Measurements from ENCODE around the gene RNF41.

RNF41 gene

DNA sequence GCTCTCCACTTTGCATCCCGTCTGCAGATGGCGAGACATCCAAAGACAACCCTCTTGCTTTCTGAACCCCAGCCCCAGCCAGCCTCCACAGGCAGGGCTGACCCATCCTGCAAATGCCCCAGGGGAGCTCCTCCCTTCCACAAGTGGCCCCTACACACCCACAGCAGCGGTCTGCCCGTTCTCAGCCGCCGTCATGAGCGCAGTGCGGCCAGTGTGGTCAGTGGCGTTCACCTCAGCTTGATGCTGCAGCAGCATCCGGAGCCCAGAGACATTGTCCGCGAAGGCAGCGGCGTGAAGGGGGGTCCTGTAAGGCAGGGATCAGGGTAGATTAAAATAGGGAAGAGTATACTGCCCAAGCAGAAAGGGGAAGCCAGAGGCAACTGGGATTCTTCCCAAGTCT is 22.8 kb upstream of the RNF41 start:
- no peak for DNase-seq (ENCODE audit: low read depth in 1 of 2, low spot score in 1 of 2)

DNA sequence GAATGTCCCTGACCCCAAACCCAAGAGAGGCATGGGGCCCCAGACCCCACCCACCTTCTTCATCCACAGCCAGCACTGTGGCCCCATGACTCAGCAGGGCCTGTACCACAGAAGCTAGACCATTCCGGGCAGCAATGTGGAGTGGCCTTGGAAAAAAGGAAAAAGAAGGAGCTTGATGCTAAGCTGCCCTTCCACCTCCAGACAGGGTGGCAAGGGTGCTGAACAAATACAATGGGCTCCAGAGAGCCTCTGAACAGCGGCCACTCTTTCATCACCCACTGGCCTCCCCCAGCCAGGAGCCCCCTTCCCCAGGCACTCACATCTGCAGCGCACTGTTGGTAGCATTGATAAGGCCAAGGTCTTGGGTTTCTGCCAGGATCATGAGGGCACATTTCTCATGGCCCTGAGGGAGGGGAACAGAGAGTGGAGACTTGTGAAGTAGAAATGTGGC is 22.0 kb upstream of the RNF41 start:
- no peak for DNase-seq (ENCODE audit: low read depth in 1 of 2, low spot score in 1 of 2)

DNA sequence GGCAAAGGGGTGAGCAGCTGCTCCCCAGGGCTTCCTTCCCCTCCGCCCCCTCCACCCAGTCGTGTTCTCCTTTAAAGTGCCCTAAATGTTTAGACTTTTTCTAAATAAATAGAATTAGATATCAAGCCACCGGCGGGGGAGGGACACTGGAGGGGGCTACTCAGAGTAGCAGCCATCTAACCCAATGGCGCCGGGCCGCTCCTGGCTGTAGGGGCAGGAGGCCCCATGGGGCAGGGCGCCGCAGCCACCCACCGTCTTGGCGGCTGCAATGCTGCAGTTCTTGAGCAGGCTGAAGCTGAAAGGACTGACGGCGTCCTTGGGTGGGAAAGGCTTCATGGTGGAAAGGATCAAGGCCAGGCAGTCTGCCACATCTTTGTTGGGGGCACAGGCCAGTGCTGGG is 21.3 kb upstream of the RNF41 start:
- no peak for DNase-seq (ENCODE audit: low read depth in 1 of 2, low spot score in 1 of 2)

DNA sequence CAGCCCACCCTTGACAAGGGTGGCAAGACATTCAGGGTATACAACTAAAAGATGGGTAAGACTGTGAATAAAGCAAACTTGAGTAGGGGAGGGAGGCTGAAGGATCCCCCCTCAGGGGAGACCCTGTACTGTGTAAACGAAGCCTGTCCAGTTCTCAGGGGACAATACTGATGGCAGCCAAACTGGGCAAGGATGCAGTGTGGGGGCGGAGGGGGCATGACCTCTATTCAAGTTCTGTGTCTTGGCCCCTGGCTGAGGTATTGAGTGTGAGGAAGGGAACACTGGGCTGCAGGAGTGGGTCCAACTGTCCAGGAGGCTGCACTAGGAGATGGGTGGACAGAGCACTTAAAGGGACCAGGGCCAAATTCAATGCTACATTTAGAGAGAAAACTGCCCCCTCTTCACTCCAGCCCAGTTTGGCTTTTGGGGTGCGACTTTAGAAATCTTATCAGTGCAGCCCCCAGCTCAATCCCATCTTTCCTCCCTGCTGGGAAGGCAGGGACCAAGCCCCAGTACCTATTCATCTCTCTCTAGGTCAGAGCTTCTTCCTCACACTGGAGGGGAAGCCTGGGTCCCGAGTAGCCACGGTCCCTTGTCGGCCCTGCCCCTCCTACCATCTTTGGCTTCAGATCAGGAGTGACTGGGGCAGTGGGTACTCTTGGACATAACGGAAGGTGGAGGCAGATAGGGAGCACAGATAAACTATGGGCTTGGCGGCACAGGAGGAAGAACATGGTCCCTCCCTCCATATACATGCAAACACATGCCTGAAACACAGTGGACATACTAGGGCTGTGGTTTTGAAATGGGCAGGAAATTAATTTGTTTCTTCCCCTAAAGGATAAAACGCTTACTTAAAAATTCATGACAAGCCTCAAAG is 19.9 kb upstream of the RNF41 start:
- DNase-seq (ENCODE audit: low read depth in 1 of 2, low spot score in 1 of 2), result no peak

DNA sequence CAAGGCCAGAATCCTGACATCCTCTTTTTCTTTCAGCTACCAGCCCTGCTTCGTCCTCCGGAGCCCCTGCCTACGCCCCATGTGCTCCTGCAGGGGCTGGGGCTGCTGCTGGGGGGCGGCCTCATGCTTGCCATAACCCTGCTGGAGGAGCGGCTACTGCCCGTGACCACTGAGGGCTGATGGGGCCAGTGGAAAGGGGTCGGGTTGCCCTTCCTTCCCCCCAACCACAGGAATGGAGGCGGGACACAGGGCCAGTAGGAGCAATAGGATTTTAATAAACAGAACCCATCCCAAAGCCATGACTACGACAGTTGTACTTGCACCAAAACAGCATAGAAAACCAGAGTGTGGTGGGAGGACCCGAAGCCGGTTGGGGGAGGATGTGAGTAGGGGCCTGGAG is 15.8 kb upstream of the RNF41 start:
- no peak for DNase-seq (ENCODE audit: low read depth in 1 of 2, low spot score in 1 of 2)

DNA sequence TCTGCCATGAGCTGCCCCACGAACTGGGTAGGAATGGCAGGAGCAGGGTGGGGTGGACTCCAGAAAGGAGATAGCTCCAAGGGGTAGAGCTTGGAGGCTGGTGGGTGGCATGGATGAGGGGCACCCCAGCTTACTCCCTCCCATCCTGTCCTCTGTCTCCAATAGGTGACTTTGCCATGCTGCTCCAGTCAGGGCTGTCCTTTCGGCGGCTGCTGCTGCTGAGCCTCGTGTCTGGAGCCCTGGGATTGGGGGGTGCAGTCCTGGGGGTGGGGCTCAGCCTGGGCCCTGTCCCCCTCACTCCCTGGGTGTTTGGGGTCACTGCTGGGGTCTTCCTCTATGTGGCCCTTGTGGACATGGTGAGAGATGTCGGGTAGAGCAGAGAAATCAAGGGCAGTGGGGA is 15.3 kb upstream of the RNF41 start:
- DNase-seq (ENCODE audit: low read depth in 1 of 2, low spot score in 1 of 2), result no peak

DNA sequence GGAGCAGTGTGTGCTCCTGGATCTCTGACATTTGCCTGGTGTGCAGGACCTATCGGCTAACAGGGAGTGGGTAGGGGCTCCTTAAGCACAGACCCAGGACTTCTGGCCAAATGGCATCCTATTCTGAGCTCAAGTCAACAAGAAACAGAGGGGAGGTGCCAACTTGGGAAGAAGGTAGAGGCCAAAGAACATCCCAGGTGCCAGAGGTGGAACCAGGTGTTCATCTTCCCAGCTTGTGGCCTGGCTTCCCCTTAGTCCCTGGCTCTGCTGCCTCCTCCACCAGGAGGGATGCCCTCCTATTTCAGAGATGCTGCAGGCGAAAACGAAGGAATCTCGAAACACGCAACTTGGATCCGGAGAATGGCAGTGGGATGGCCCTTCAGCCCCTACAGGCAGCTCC is 14.4 kb upstream of the RNF41 start:
- no peak for DNase-seq (ENCODE audit: low read depth in 1 of 2, low spot score in 1 of 2)

DNA sequence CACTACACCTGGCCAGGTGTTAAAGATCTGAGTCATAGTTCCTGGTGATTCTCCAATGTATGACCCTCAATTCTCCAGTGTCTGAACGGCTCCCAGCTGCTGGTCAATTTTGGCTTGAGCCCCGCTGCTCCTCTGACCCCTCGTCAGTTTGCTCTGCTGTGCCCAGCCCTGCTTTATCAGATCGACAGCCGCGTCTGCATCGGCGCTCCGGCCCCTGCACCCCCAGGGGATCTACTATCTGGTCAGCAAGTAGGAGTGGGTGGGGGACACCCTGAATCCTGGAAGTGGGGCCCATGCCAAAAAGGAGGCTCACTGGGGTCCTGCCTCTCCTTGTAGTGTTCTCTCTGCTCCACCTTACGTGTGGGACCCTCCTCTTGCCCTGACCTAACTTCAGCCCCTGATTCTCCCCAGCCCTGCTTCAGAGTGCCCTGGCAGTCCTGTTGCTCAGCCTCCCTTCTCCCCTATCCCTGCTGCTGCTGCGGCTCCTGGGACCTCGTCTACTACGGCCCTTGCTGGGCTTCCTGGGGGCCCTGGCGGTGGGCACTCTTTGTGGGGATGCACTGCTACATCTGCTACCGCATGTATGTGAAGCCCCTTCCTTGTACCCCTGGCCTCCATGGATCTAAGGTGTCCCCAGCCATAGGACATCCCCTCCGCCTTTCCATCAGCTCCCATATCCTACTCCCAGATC is 13.2 kb upstream of the RNF41 start:
- DNase-seq (ENCODE audit: low read depth in 1 of 2, low spot score in 1 of 2), result no peak

DNA sequence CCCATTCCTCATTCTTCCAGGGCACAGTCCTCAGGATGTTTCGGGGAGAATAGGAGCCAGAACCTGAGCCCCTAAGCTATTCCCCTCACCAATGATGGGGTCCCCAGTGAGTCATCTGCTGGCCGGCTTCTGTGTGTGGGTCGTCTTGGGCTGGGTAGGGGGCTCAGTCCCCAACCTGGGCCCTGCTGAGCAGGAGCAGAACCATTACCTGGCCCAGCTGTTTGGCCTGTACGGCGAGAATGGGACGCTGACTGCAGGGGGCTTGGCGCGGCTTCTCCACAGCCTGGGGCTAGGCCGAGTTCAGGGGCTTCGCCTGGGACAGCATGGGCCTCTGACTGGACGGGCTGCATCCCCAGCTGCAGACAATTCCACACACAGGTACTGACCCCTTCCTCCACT is 9.5 kb upstream of the RNF41 start:
- DNase-seq (ENCODE audit: low read depth in 1 of 2, low spot score in 1 of 2), result no peak

DNA sequence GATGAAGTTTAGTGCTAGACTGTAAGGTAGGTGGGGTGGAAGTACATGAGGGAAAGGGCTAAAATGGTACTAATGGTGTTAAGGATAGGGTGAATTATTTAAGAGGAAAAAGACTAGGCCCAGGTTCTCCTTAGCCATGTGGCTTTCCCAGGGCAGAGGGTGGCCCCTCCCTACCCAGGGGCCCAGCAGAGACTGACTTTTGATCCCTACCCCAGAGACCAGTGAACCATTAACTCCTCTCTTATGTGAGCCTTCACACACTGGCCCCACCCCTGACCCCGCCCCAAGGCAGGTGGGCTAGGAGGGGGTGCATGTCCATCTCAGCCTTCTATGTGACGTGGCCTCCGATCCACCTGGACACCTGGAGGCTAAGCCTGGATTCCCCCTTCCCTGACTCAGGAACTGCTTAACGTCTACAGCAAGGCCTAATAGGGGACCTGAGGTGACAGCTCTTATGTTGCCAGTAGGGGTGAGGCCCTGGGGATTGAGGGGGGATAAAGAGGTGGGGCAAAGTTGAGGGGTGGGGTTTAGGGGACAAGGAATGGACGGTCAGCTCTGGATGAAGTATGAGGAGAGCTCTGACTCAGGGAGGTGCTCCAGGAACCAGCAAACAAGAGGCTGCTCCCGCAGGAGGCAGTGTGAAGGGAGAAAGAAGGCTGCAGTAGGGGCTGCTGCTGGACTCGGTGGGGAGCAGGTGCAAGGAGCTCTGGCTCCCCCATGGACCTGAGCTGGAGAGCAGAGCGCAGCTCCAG is 8.9 kb upstream of the RNF41 start:
- no peak for DNase-seq (ENCODE audit: low read depth in 1 of 2, low spot score in 1 of 2)

DNA sequence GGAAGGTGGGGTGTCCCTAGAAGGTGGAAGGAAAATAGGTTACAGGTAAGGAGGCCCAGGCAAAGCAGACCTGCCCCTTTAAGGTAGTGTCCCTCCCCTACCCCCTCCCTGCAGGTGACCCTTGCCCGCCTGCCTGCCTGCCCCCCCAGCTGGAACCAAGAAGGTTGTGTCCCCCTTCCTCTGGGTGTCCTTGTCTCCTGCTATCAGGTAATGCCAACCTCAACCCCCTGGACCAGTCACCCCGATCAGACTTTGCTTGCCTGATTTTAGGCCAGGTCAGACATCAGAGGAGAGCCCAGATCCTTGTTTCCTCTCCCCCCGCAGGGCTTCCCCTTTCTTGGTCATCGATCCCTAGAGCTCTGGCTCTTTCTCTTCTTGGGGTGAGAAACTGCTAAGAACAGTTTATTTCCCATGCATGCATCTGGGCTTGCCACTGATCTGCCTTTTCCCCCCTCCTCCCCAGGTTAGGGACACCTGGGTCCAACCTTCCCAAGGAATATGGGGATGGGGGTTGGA is 8.3 kb upstream of the RNF41 start, which contains the start of gene SLC39A5:
TSS of gene SLC39A5 (plus strand) at position 136 of the 516 bp plus-strand sequence. CDS start 1,224 bp downstream, outside the sequence.
- DNase-seq (ENCODE audit: low read depth in 1 of 2, low spot score in 1 of 2), result no peak

DNA sequence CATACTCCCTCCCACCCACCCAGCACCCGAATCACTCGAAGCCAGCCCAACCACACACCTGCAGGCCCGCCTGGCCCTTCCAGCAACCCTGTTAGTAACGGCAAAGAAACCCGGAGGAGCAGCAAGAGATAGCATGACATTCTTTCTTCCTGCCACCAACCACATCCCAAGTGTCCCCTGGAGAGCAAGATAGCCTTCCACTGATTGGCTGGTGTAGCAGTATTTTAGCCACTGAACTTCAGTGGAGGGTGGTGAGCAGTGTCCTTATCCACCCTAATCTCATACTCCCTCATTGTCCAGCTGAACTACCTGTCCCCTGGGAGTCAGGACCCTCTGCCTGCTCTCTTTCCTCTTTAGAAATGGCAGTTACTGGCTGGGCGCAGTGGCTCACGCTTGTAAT is 7.4 kb upstream of the RNF41 start:
- no peak for DNase-seq (ENCODE audit: low read depth in 1 of 2, low spot score in 1 of 2)

DNA sequence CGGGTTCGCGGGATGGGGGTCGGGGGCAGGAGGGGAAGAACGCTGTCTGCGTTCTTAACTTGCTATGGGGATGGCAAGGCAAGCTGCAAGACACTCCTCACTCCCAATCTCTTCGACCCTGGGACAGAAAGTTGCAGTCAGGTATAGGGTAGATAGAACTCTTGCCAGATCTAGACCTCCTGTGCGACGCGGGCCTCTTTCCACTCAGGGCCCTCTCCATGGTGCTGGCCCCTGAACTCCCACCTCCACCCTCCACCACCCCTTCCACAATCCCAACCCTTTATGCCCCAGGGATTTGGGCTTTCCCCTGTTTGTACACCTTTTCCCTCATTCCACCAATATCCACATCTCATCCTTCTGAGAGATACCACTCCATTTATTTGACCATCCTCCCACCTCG is 3.2 kb upstream of the RNF41 start:
- no peak for DNase-seq (ENCODE audit: low read depth in 1 of 2, low spot score in 1 of 2)

DNA sequence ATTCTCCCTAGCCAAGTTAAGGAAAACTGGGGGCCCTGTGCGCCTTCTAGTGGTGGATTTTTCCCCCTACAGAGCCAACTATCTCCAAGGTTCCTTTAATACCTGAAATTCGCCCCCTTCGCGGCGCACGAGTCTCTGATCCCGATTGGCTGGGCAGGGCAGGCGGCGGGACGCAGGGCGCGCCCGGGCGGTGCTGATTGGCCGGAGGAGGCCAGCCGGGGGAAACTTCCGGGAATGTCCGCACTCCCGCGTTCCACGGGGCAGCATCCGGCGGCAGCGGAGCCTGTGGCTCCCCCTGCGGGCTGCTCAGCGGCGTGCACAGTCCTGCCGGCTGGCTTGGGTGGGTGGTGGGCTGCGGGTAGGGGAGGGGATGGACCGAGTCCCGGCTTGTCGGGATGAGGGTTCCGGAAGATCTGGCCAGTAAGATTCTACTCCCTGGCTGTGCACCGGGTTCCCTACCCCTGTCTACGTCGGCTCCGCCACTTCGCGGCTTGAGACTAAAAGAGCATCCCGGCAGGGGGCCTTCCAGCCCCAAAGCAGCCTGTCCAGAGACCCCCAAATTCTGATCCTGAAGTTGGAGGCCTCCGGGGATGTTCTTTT is 2.5 kb upstream of the RNF41 start, which contains the start of gene NABP2:
TSS of gene NABP2 (plus strand) at position 241 of the 600 bp plus-strand sequence. CDS start 515 bp downstream, outside the sequence.
- peak; percentile 86 to 94 for DNase-seq (ENCODE audit: low read depth in 1 of 2, low spot score in 1 of 2)

DNA sequence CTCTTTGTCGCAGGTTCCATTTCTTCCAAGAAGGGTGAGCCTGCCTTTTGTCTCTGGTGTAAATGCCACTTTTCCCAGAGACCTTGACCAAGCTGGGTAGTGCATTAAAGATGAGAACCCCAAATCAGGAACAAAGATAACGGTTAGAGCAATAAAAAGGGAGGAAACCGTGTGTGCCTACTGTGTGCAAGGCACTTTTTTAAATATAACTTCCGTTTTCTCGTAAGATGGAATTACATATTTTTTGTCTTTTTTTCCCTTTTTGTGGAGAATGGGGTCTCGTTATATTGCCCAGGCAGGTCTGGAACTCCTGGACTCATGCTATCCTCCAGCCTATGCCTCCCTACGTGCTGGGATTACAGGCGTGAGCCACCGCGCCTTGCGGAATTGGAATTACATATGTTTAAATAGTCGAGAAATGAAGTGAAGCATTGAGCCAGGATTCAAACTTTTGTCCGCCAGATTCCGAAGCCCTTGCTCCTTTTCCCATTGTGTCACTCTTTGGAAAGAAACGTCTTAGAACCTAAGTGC is 1.9 kb upstream of the RNF41 start:
- DNase-seq (ENCODE audit: low read depth in 1 of 2, low spot score in 1 of 2), result no peak

DNA sequence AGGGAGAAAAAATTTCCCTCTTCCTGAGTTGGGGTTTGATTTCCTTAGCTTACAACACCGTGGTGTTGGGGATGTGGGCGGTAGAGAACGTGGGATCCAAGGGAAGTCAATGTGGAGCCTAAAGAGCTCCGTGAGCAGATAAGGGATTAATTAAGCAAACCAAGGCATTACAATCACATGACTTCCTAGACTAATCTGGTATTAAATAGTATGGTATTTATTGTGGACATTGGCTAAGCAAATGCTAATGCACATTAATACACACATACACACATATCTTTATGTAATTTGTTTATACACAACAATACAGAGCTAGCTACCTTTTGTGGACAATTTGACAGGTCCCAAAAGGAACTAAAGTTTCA is 791 bp upstream of the RNF41 start:
- DNase-seq (ENCODE audit: low read depth in 1 of 2, low spot score in 1 of 2), result no peak

DNA sequence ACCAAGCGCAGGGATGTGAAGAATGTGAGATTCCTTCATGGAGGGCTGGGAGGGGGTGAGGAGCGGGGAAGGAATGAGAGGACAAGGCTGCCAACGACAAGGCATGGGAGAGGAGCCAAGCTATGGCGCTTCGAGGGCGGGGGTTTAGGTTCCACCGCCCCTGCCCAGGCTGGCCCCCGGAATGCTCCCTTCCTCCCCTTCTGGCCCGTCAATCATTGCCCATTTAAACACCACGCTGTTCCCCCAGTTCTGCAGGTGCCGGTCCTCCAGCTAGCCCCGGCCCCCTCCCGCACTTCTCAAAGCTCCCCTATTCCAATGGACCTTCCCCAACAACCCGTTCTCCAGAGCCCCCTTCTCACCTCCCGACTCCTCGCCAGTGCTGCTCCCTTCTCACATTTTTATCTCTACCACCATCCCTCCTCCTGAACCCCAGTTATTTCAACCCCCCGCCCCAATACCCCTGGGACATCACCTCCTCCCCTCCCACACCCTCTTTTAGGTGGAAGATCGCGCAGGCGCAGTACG is 428 bp downstream of the RNF41 start:
- DNase-seq (ENCODE audit: low read depth in 1 of 2, low spot score in 1 of 2), result no peak

DNA sequence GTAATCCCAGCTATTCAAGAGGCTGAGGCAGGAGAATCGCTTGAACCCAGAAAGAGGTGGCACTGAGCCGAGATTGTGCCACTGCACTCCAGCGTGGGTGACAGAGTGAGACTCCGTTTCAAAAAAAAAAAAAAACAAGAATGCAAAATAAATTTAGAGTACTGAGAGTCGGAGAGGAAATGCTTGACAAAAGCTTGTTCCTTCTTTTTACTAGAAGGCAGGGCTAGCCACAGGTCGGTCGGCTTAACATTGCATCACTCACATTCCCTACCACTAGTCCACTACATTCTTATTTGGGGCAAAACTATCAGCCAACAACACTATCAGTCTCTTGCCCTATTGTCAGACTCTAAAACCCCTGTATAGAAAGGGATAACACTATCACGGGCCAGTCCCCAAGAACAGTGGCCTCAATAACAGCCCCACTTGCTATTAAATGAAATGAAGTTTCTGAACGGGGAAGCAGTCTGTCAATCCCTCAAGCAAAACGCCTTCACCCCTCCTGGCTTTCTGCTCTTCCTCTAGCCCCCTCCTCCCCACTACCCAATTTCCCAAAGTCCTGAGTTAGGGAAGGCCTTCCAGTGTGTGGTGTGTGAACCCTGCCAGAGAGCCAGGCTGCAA is 1.0 kb downstream of the RNF41 start:
- DNase-seq (ENCODE audit: low read depth in 1 of 2, low spot score in 1 of 2), result no peak

DNA sequence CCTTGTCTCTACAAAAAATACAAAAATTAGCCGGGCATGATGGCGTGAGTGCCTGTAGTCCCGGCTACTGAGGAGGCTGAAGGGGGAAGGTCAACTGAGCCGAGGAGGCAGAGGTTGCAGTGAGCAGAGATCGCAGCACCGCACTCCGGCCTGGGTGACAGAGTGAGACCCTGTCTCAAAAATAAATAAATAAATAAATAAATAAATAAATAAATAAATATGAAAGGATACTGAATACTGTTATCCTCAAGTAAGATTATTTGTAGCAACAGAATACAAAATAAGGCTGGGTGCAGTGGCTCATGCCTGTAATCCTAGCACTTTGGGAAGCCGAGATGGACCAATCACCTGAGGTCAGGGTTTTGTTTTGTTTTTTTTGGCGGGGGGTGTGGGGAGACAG is 1.9 kb downstream of the RNF41 start:
- no peak for DNase-seq (ENCODE audit: low read depth in 1 of 2, low spot score in 1 of 2)

DNA sequence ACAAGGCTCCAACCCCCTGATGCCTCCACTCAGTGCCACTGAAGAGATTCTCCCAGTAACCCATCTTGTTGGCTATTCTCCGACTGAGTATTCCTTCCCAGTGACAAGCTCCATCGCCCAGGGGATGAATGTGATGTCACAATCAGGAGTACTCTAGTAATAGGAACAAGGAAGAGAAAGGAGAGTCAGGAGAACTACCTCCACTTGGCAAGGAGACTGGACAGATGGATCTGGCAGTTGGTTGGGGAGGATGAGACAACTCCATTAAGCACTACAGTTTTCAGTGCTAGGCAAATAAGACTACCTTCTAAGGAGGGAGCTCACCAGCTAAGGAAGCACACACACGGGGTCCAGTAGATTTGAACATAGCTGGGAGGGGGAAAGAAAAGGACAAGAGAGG is 5.3 kb downstream of the RNF41 start:
- DNase-seq (ENCODE audit: low read depth in 1 of 2, low spot score in 1 of 2), result no peak
